Measurements from ENCODE around the gene FEV.
A peak's percentile ranks its signal among the peaks of the same experiment; 100 is the strongest.
"Not testable (repeated sequence)": the region's sequence is repeated elsewhere in the genome, so short reads cannot be mapped to it uniquely, and the experiment has no call there.

The FEV gene

DNA sequence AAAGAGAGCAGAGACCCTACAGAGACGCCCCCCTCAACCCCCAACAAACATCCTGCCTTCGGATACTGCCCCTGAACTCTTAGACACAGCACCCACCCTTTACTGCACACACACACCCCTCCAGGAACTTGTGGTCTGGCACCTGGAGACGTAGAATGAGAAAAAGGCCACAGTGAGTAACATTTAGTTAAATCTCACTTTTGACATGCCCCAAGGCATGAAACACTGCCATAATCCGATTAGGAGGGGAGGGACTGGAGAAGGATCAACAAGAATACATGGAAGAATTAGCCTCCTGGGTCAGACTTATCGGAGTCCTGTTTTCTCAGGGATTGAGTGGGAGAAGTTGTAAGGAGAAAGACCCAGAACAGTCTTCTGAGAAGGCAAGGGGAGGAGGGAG is 21.4 kb downstream of the FEV start:
- no peak for DNase-seq

DNA sequence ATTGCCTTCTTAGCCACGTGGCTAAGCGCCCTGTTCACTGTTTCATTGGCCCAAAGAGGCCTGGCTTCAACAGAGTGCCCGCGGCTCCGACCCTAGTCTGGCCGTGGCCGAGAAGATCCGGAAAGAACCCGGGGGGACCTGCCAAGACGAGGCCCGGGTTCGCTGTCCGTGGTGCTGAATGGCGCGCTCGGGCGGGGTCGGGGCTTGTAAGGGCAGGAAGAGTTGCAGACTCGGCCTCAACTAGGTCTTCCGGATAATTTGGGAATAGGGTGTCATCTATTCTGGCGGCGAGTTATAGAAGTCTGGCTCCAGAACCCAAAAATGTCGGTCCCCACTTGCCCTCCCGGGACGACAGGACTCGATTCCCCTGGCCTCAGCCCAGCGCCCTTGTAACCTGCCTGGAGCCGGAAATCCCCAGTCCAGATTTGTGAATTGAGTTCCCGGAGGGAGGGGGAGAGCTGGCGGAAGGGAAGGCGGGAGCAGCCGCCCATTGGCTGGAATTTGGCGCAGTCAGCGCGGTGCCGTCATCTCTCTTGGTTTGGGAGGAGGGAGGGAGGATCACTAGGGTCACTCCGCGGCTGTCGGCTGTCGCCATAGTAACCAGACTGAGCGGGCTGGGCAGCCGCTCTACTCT is 22.0 kb downstream of the FEV start:
- DNase-seq = peak in 1 of 2 donors; percentile 50

DNA sequence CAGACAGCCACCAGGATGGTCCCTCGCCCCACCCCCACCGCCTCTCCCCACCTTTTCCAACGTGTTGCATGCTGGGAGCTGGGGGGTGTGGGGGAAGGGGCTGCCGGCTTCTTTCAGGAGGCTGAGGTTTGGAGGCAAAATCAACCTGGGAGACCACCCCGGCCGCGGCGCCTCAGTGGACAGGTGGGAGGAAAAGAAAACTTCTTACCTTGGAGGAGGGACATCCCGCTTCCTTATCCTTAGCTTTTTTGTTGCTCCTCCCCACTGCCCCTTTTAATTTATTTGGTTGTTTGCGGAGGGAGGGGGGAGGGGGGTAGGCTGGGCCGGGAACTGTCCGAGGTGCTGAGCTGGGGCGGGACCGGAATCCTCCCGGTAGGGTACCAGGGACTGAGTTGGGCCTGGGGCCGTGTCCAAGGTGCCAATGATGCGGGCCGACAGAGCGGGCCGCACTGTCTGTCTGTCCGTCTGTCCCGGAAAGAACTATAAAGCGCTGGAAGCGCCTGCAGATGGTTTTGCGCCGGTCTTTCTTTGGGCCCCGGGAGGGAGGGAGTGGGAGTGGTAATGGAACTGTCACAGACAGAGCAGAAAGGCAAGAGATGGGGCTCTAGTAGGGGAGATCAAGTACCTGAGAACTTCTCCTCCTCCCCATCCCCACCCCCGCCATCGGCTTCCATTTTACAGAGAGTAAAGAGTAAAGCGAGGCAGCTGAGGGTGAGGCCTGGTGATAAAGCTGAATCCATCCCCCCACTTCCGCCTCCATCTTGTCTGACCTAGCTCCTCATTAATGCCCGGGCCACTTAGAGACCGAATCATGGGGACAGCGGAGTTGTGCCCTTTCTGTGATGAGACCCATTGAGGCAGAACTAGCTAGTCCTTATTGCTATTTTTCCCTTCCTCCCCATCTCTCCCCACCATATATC is 23.1 kb downstream of the FEV start:
- DNase-seq = no peak

DNA sequence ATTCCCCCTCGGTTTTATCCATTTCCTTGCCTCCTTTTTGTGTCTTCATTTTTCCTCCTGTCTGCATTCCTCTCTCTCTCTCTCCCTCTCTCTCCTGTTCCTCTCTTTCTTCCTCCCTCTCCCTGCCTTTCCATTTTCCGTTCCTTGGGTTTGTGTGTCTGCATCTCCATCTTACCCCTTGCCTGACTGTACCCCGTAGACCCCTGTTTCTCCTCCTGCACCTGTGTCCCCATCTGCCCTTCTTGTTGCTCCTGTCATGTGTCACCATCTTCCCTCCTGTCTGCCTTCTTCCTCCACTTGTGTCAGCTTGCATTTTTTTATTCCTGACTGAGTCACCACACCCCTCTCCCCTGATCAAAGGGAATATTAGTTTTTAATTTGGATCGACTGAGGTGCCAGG is 23.8 kb downstream of the FEV start:
- no peak for DNase-seq

DNA sequence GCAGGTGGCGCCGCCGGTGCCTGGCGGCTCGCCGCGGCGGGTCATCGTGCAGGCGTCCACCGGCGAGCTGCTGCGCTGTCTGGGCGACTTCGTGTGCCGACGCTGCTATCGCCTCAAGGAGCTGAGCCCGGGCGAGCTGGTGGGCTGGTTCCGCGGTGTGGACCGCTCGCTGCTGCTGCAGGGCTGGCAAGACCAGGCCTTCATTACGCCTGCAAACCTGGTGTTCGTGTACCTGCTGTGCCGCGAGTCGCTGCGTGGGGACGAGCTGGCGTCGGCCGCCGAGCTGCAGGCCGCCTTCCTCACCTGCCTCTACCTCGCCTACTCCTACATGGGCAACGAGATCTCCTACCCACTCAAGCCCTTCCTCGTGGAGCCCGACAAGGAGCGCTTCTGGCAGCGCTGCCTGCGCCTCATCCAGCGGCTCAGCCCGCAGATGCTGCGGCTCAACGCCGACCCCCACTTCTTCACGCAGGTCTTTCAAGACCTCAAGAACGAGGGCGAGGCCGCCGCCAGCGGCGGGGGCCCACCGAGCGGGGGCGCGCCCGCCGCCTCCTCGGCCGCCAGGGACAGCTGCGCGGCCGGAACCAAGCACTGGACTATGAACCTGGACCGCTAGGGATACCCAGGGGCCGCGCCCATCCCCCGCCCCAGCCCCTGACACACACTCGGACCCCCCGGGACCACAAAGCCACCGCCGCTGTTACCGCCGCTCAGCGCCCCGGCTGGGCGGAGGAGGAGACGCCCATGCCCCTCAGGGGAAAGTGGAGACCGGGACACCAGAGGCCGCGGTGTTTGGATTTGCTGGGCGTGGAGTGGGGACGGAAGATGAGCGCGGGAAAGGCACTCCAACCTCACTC is 24.4 kb downstream of the FEV start:
- no peak for DNase-seq

DNA sequence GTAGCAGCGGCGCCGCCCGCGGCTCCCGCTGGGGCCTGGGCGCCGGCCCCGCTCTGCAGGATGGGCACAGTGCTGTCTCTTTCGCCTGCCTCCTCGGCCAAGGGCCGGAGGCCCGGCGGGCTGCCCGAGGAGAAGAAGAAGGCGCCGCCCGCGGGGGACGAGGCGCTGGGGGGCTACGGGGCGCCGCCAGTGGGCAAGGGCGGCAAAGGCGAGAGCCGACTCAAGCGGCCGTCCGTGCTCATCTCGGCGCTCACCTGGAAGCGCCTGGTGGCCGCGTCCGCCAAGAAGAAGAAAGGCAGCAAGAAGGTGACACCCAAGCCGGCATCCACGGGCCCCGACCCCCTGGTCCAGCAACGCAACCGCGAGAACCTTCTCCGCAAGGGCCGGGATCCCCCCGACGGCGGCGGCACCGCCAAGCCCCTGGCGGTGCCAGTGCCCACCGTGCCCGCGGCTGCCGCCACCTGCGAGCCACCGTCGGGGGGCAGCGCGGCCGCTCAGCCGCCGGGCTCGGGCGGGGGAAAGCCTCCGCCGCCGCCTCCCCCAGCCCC is 25.1 kb downstream of the FEV start:
- DNase-seq = no peak

DNA sequence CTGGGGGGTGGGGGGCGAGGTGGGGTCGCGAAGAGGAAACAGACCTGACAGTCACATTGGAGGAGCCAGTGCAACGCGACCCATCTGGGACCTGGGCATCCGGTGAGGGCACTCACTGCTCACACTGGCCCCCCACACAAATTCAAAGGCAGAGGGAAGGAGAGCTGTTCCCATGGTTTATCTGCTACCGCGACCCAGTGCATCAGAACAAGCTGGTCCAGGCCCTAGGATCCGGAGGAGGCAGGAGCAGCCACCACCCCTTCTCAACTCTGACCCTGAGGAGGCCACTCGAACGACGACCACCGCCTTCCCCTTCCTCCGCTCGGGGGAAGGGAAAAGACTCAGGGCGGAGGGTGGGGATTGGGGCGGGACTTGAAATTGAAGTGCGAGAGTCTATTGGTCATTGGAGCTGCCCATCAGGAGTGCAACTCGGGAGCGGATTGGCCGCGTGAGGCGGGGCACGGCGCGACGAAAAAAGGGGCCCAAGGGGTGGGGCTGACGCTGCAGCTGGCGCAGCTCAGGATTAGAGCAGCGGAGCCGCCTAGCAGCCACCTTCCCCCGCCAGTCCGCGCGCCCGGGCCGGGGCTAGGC is 25.7 kb downstream of the FEV start, which contains the start of gene CDK5R2:
Gene CDK5R2 (plus strand): TSS at position 526 of the 591 bp plus-strand sequence. CDS start 155 bp downstream, outside the sequence.
- peak; percentile 69 to 75 for DNase-seq

DNA sequence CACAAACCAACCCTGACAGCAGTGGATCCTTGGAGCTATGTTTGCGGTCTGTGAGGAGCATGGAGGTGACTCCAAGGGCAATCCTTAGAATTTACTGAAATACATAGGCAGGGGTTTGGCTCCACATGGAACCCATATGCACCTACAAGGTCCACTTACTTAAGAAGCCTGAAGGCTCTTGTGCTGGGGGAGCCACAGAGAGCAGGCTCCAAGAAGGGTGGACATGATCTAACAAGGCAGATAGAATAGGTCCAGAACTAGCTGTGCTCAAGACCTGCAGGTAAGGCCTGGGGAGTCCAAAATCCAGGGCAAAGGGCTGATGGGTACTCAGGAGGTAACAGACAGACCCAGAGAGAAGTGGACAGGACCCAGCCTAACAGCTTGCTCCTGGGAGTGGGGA is 26.7 kb downstream of the FEV start:
- no peak for DNase-seq

DNA sequence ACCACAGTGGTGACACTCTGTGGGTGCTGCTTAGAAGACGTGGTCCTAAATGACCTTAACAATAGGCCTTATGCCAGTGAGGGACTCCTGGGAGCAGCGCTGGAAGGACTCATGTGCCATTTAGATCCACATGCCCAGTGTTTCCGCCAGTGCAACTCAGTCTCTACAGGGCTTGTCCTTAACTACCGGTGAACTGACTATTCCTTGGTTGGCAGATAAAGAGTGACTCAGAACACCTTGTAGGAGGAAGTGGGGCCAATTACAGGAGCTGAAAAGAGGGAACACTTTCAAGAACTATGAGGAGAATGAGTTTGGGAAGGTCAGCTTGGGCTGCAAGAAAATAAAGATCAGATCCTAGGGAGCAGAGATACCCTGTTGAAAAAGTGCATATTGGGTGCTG is 27.3 kb downstream of the FEV start:
- no peak for DNase-seq

DNA sequence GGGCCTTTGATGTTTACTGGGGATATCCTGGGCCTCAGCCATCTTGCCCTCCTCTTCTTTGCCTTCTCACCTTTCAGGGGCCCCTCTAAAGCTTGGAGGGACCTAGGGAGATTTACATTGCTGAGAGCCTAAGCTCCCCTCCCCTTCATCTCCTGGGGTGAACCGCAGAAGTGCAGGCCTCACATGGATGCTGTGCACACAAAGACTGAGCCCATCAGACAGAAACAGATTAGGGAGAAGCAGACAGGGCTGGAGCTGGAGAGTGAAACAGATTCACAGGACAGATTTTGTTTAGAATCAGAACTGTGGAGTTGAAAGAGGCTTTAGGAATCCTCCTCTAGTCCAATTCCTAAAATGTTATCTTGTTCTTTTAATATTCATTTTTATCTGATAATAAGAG is 28.9 kb downstream of the FEV start:
- no peak for DNase-seq

DNA sequence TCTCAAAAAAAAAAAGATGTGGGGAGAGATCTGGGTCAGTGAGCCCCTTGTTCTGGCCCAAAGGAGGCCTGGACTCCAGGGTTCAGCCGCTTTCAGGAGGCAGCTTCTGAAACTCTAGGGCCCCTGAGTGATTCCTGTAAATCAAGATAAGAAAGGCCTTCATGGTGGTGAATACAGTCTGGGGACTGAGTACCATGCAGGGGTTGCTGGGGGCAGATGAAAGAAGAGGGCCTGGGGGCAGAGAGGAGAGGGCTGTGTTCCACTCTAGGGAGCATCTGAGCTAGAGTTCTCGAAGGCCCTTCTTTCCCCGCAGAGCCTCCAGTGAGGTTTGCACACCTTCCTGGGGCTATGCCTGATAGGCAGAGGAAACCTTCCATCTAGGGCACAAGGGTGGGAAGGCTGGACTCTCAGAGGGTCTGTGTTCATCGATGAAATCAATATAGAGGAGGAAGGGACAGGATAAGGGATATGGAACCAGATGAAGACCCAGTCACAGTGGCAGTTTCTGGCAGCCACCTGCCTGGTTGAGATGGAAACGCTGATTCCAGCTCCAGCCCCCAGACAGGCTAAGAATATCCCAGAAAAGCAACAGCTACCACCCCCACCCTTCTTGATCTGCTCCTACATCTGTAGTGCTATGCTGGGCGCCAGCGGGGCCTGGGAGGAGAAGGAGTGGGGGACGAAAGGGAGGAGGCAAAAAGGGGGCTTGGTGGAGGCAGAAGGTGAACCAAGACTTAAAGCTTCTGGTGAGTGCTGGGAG is 30.3 kb downstream of the FEV start:
- no peak for DNase-seq

DNA sequence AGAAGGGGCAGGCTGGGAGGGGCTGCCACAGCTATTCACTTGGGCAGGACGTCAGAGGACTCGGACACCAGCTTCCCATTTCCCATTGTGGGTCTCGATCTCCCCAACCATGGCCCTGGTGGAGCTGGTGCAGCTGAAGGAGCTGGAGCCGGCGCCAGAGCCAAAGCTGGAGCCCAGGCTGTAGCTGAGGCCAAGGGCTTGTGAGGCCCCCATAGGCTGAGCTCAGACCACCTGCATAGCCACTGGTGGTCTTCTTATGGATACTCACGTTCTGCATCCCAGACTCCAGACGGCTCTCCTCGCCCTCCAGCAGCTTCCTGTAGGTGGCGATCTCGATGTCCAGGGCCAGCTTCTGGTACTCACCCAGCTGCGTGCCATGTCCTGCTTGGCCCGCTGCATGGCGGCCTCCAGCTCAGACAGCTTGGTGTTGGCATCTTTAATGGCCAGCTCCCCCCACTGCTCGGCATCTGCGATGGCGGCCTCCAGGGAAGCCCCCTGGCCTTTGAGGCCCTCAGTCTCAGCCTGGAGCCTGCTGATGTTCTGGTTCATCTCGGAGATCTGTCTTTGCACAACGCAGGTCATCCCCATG is 31.5 kb downstream of the FEV start:
- no peak for DNase-seq

DNA sequence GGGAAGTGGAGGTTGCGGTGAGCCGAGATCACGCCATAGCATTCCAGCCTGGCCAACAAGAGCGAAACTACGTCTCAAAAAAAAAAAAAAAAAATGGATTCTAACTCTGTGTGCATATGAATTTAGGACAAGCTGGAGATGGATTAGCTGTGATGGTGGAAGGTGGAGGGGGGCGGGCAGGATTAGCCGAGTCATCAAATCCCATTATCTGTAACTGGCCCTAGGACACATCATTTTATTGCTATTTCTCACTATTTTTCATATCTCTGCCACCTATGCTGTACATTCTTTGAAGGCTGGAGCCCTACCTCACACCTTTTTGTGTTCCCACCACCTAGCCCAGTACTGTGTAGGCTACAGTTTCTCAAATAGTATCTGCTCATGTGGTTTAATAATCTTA is 32.8 kb downstream of the FEV start:
- DNase-seq = no peak

DNA sequence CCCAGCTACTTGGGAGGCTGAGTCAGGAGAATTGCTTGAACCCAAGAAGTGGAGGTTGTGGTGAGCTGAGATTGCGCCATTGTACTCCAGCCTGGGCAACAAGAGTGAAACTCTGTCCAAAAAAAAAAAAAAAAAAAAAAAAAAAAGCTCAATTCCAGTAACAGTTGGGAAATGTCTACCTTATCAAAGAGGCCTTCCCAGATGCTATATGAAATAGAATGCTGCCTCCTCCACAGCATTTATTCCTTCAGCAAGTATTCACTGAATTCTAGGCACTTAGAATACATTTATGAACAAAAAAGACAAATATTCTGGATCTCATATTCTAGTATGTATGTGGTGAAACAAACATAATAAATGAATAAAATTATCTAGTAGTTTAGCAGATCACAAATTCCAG is 38.4 kb downstream of the FEV start:
- DNase-seq = no peak

DNA sequence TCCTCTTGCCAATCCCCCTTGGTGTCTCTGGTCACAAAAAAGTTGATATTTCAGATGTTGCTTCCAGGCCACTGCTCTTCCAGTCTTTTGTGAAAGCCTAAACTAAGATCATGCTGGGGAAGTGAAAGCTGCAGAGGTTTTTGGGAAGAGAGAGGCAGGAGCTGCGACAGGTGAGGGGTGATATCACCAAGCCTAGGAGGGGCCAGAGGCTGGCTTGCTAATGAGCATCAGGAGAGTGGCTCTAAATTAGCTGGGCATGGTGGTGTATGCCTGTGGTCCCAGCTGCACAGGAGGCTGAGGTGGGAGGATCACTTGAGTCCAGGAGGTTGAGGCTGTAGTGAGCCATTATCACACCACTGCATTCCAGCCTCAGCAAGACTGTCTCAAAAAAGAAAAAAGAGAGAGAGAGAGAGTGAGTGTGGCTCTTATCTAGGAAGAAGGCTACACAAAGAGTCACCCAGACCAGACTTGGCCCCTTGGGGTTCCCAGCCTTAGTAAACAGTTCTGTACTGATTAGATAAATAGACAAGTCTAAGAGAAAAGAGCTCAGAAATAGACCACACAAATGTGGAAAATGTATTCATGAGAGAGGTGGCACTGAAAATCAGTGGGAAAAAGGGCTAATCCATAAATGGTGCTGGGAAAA is 40.1 kb downstream of the FEV start:
- DNase-seq = no peak

DNA sequence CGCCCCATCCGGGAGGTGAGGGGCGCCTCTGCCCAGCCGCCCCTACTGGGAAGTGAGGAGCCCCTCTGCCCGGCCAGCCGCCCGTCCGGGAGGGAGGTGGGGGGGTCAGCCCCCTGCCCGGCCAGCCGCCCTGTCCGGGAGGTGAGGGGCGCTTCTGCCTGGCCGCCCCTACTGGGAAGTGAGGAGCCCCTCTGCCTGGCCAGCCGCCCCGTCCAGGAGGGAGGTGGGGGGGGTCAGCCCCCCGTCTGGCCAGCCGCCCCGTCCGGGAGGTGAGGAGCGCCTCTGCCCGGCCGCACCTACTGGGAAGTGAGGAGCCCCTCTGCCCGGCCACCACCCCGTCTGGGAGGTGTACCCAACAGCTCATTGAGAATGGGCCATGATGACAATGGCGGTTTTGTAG is 53.2 kb downstream of the FEV start:
- DNase-seq = not testable (repeated sequence)

All from CD4-positive, alpha-beta T cell treated with Interleukin-1 beta for 1 hour (primary cell).